H4 (cell line): Measurements from ENCODE around the gene SPRED1. TPM values are rescaled to one million over a fixed set of nuclear protein-coding genes. Genes with fewer than 3 reads are reported as not detected.

ENCODE experiments used
- DNase-seq: peaks from one replicate; pipeline ENCODE4 v3.0.0-alpha.2; 2015; ENCODE audit warnings: low spot score
- total RNA-seq: library from RNA; depleted of rRNA; stranded (reverse); fragments of >200 nt; shearing (Covaris generic); gene quantifications from 2 replicates; pipeline ENCODE4 v1.2.3, GENCODE V29; 2014; rRNA removed

The SPRED1 gene
- total RNA-seq: 10.1 and 15.6 TPM in 2 replicates

DNA sequence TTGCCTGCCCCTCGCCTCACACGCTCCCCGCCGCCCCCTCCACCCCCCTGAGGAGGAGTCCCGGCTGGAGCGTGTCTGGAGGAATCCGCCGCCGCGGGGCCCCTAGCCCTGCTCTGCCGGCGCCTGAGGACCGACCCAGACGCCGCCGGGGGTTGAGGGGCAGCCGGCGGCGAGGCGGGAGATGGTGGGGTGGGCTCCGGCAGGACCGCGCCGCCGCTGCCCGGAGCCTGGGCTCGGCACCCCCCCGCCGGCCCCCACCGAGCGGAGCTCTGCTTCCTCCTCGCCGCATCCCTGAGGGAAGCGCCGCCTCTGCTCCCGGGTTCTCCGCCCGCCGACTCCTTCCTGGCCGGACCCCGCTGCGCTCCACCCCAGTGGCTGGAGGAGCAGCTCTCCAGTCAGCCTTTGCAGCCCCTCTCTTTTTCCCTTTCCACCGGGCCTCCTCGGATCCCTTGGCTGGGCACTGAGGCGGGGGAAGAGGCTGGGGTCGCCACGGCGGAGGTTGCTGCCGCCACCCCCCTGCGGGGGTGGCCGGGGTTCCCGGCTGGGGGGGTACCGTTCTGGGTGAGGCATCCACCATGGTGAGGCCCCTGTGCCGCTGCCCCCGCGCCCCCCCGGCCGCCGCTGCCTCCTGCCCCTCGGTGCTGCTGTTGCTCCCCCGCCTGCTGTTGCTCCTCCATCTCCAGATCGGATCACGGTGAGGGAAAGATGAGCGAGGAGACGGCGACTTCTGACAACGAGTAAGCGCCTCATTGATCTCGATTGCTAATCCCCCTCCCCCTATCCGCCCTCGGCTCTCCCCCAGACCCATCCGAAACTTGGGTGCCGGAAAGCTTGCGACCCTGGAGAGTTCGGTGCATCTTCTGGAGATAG, at the start of gene SPRED1:
TSS of gene SPRED1 (plus strand) at position 356 of the 870 bp plus-strand sequence. CDS start at position 706, 350 bp downstream.
- DNase-seq: peak; percentile 20

DNA sequence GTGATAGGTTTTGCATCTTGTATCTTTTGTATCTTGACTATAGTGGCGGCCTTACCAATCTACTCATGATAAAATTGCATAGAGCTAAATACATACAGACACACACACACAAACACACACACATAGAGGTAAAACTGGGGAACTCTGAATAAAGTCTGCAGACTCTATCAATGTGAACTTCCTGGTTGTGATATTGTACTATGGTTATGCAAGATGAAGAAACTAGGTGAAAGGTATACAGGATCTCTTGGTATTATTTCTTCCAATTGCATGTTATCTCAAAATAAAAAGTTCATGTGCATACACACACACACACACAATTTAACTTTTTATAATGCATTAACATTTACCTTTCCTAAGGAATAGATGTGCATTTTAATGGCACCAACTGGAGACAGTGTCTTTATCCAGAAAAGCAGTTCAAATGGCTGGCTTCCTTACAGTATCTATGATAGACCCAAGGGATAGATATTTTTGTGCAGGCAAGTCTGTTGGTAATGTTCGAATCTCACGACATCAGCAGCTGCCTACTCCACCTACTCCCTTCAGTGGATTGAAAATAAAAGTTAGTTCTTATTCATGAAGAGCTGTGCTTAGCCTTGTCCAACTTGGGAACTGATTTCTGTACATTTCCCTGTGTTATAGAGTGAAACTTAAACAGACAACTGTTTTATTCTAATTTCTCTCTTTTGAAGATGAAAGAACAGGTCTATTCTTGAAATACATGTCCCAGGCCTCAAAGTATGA, 46.9 kb upstream of the SPRED1 start:
- no peak for DNase-seq

DNA sequence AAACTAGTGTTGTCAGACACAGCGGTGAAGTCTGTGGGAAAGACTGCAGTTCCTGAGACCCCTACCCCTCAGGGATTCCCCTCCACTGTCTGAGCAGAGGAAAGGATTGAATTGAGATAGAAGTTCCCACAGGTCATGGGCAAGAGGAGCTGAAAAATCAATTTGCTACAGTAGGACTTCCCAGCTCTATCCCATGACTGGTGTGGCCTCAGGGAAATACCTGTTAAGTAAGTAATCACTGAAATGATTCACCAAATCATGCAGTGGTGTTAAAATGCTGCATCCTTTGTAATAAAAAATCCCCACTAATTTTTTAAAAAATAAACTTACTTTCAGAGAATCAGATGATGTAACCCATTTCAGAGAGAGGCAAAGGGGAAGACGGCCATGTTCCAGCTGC, 45.0 kb upstream of the SPRED1 start:
- no peak for DNase-seq

DNA sequence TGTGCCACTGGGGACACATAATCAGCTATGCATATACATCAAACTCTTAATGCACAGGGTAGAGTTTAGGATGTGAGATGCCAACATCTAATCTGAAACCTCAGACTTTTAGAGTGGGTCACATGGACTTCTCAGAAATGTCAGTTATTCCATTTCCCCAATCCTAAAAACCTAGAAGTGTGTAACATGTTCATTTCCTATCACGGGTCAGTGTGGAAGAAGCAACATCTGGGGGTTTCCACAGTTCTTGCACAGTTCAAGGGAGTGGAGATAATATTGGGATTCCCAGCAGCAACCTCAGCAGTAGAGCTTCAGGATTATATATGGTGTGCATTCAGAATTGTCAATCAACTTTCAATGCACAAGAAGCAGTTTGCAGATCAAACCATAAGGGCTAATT, 44.4 kb upstream of the SPRED1 start:
- DNase-seq: no peak

- no peak for DNase-seq
Observed at GRCh38 chr15:38208779-38209178, 43.9 kb upstream of the SPRED1 start.

DNA sequence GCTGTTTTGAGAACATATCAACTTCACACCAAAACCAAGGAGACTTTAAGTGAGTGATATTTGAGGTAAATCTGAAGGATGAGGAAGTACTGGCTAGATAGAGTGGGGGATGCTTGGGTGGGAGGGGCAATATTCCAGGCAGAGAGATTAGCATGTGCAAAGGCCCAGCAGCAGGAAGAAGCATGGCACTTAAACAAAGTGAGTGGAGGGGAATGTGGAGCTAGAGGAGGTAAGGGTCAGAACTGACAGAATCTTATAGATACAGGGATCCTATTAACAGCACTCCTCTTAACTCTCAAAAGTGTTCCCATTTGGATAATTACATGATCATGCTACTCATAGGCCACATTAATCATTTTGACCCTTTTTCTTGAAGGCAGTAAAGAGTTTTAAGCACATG, 41.4 kb upstream of the SPRED1 start:
- DNase-seq: no peak

DNA sequence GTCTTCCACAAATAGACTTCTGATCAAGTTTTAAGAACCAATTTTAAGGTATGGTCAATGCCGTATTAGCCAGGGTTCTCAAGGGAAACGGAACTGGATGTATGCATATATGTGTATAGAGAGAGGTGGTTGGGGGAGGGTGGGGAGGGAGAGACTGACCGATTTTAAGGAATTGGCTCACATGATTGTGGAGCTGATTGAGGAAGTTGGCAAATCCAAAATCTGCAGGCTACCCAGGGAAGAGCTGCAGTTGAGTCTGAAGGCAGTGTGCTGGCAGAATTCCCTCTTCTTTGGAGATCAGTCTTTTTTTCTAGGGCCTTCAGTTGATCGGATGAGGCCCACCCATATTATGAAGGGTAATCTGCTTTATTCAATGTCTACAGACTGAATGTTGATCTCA, 40.8 kb upstream of the SPRED1 start:
- no peak for DNase-seq

DNA sequence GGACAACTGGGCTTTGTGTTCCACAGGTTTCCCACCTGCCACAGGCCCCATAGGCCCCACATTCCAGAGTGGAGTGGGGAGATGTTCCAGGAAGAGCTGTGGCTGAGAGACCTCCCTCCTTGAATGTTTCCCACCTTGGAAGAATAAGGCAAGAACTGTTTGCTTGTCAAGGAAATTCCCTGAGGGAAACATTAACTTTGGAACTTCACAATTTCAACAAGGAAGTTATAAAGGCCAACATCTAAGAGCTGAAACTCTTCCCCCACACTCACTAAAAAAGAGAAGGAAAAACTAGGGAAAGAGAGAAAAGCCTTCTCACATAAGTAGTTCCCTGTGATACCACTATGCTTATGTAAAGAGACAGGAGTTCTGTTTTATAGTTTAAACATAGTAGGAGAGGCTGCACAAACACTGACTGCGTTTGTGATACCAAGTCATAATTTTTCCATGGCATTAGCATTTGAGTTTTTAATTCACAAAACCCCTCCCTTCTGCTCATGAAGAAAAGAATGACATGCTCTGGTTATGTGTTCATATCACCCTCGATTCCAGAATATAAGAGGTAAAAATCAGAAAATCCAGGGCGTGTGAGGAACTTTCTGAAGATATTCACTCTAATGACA, 39.8 kb upstream of the SPRED1 start:
- DNase-seq: no peak

DNA sequence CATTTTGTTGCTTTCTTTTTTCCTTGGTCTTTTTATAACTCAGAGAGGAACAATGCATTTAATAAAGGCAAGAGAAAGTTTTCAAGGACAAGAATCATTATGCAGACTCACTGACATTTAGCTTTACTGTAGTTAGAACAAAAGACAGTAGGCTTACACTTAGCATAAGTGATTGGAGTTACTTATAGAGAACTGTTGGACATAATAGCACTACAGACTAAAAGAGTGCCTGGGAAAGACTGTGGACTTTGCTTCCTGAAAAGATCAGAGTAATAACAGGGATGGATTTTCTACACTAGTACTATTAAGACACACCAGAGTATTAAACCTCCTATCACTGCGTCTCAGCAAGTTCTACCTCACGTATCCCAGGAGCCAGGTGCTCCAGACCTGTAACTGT, 39.3 kb upstream of the SPRED1 start:
- no peak for DNase-seq

DNA sequence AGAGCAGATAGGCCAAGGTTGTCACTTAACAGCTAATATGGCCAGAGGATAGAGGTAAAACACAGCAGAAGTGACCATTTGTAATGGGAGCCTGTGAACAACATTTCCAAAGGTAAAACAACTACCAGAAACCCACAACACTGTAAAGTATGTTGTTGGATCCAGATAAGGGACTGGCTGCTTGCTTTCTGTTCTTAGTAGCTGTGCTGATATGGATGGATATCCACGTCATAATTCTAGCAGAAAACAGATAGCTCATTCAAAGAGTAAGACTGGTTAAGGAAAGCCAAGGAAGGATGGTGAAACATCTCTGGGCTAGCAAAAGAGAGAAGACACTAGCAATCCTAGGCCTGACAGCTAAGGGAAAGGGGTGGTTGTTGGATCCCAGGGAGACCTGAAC, 36.9 kb upstream of the SPRED1 start:
- no peak for DNase-seq

DNA sequence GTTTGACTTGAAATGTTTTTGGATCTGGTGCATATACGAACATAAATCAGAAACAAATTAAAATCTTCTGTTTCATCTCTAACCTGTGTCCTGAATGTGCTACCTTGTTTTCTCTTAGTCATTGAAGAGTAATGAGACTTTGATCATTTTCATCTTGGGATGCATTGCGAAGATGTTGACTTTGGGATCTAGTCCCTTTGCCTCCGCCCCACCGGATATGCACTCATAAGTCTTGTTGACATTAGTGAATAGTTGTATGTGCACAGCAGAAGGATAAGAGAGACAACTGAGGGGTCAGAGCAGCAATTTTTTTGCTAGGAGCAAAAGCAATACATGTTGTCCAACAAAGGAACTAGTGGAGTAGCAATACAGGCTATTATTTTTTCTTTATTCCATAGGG, 35.9 kb upstream of the SPRED1 start:
- no peak for DNase-seq

- peak; percentile 77 for DNase-seq
Observed at GRCh38 chr15:38217191-38217595, 35.4 kb upstream of the SPRED1 start.

DNA sequence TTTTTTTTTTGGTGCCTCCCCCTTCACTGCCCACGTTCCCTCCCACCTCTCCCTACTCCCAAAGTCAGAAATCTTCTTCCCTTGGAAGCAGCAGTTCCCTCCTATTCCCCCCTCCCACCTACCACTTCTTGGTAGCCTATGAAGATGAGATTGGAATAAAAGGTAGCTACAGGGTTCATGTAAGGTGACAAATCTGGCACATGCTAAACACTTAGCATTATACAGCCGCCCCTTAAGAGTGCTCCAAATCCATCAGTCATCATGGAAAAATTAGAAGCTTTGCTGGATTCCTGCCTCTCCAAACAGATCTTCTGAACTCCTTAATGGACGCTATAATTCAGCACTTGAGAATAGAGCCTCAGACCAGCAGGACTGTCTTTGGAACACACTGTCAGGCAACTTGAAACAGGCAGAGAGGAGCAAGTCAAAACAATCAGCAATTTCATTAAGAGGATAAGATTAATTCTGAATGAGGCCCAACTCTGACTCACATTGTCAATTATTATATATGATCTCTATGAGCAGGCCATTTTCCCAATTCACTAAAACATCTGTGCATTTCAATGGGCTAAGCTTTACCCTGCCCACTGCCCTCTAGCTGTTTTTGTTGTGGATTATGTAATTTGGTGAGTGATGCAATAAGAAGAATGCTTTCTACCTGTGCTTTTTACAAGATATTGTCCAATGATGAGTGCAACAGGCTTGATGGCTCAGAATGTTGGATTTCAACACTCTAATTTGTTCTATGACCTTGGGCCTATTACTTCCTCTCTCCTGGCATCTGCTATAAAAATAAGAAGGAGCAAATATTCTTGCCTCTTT, 34.6 kb upstream of the SPRED1 start:
- no peak for DNase-seq

DNA sequence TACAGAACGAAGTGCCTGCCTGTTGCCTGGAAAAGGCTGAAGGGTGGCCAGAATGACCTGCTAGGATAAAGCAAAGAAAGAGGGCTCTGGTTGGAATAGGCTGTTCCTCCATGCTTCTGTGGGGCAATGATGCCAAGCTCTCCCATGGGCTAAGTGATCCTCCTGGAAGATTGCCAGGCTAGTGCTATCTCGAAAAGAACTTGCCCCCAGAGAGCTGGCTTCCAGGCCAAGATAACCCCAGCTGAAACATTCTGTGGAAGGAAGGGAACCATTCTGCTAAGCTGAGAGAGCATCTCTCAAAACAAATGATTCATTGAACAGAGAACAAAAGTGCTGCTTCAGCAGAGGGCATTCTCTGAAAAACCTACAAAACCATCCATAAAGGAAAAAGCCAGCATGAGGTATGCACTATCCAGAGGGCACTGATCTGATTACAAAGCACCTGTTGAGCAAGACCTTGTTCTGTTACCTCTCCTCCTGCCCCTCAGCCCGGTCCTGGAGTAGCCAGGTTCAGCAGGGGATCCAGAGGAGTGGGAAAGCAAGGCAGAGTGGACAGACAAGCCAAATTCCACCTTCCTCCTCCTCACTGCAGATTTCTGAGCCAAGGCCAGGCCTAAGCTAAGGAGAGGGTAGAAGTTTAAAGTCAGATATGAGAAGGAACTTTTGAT, 31.9 kb upstream of the SPRED1 start:
- DNase-seq: no peak

DNA sequence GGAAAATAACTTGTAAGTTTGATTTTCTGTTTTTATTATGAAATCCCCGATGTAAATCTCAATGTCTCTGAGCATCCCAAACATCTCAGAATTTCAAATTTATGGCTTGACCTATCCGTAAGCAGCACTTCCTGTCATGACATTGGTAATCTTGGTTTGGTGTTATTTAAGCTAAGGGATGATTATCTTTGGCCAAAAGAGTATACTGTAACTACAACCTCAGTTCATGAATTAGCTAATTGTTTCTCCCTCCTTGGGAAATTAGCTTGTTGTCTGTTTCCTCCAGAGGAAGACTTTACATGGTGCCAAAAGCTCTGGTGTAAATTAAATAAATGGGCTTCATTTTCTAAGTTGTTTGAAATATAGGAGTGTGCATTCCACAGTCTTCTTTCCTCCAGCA, 28.1 kb upstream of the SPRED1 start:
- DNase-seq: no peak

- no peak for DNase-seq
Observed at GRCh38 chr15:38225381-38225780, 27.3 kb upstream of the SPRED1 start.

GRCh38 chr15:38226608-38227266, 25.9 kb upstream of the SPRED1 start:
- DNase-seq: peak; percentile 67

DNA sequence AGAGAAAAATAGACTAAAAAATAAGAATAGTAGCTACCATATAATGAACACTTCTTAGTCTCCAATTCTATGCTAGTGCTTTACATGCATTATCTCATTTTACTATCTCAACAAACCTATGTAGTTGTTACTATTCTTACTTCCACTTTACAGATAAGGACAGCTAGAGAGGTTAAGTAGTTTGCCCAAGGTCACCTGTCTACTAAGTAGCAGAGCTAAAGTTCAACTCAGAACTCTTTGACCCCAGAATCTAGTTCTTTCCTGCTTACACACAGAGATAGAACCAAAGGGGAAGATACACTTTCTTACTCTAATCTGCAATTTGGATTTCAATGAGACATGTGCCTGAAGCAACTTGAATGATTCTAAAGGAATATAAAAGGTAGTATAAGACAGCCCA, 24.7 kb upstream of the SPRED1 start:
- DNase-seq: no peak

DNA sequence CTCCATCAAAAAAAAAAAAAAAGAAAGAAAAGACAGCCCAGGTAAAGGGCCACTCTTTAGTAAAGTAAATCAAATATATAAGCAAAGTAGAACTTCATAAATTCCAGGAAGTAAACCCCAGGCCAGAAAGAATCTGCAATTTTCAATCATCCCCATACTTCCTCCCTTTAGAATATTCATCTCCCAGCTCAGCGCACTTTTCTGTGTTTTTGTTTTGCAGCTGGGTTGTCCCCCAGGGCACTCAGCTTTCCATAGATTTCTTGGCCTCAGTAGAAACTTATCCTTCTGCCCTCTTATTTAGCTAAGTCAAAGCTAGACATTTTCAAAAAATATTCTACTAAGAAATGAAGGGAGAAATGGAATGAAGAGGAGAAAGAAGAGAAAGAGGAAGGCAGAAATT, 24.0 kb upstream of the SPRED1 start:
- DNase-seq: no peak

- DNase-seq: no peak
Observed at GRCh38 chr15:38229705-38230310, 22.8 kb upstream of the SPRED1 start.
